Measurements from ENCODE around the gene MPDZ. TPM values are rescaled to one million over a fixed set of nuclear protein-coding genes. Genes with fewer than 3 reads are reported as not detected.

The MPDZ gene
- total RNA-seq, 1 donor from 2014 or later: 31.3 TPM

DNA sequence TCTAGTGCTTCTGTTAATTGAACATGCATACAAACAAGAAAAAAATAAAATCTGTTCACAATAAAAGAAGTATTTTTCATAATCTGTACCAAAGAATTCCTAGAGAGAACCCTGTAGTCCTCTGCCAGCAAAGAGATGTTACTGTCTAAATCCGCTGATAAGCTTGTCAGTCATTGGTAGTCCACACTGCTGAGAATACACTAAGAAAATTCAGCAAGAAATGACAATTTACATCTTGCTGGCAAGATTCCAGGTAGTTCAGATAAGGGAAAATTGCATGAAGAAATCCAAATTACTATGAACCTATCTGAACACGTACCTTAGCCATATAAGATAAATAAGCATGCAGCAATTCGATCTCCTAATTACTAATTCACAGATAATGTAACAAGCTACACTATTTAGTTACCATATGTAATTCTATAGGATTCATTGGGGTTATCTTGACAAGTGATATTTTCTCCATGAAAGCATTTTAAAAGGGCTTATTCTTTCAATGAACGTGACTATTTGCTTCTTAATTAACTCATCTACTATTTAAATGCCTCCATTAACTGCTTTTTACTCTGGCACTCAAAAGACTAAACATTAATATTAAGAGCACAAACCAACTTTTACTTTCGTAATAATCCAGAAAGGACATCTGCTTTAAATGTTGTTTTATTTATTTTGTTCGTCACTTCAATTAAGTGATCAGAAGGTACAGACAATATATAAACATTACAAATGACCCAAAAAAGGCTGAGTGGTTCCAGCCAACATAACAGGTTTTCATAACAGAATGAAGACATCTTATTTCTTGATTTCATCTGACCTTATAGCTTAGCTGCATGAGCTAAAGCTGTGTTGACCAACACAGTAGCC, 9.7 kb downstream of the MPDZ start:
- peaks cover 24% of the 10 kb centered on the region for H3K4me1 ChIP-seq
- intact Hi-C loops (cut with DNase I): no loop called here
- TF ChIP-seq, protein P1, sequence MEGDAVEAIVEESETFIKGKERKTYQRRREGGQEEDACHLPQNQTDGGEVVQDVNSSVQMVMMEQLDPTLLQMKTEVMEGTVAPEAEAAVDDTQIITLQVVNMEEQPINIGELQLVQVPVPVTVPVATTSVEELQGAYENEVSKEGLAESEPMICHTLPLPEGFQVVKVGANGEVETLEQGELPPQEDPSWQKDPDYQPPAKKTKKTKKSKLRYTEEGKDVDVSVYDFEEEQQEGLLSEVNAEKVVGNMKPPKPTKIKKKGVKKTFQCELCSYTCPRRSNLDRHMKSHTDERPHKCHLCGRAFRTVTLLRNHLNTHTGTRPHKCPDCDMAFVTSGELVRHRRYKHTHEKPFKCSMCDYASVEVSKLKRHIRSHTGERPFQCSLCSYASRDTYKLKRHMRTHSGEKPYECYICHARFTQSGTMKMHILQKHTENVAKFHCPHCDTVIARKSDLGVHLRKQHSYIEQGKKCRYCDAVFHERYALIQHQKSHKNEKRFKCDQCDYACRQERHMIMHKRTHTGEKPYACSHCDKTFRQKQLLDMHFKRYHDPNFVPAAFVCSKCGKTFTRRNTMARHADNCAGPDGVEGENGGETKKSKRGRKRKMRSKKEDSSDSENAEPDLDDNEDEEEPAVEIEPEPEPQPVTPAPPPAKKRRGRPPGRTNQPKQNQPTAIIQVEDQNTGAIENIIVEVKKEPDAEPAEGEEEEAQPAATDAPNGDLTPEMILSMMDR (IDR thresholded peaks at IDR 0.05): no peak

DNA sequence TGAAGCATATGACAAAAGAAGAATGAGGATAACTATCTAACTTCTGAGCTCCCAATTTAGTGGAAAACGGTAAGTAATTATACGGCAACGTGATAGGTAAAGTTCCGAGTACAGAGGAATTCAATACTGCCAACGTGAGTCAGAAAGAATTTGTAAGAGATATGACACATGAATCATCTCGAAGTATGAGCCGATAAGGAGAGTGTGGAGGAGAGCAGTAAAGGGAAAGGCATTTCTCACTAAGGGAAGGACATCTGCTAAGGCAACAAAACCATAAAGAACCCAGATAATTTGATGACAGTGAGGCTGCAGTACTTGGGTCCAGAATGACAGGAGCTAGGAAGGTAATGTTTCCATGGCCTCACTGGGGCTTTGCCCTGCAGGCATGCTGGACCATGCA, 11.0 kb downstream of the MPDZ start:
- H3K36me3 ChIP-seq: no peaks in the 10 kb centered on the region
- TF ChIP-seq, protein P1 (IDR thresholded peaks at IDR 0.05): no peak
- DNase-seq: no peak
- ATAC-seq: no peak
- H3K4me1 ChIP-seq: peaks cover 15% of the 10 kb centered on the region
- H3K27ac ChIP-seq: no peak overlapping the region
- no peaks in the 10 kb centered on the region for H3K27me3 ChIP-seq (ENCODE audit: low read depth)
- no peak overlapping the region for H3K4me3 ChIP-seq
- no peaks in the 10 kb centered on the region for H3K9me3 ChIP-seq
- intact Hi-C loops (cut with DNase I): no loop called here

More for the DNA sequence above, 9.7 kb downstream of the MPDZ start:
- H3K36me3 ChIP-seq: no peaks in the 10 kb centered on the region
- no peak for ATAC-seq
- no peak overlapping the region for H3K4me3 ChIP-seq
- H3K9me3 ChIP-seq: no peaks in the 10 kb centered on the region
- H3K27ac ChIP-seq: no peak overlapping the region
- H3K27me3 ChIP-seq (ENCODE audit: low read depth): no peaks in the 10 kb centered on the region
- DNase-seq: no peak

DNA sequence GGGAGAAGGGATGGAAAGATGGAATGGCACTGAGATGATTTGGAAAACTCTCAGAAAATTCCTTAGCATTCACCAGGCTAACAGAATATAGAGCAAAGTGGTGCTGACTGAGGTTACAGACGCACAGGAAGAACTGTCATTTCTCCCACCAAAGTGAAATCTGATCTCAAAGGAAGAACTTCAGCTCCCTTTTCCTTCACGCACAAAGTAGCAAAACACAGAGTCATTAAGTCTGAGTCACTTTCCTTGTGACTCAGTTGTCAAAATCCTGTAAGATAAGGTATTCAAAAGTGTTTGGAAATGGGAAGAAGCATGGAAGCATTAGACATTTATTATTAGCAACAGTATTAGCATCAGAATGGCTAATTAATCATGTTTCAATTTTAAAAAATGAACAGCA, 11.7 kb downstream of the MPDZ start:
- TF ChIP-seq, protein P1 (IDR thresholded peaks at IDR 0.05): no peak
- H3K4me1 ChIP-seq: peaks cover 15% of the 10 kb centered on the region
- no peak overlapping the region for H3K27ac ChIP-seq
- no peak for DNase-seq
- H3K9me3 ChIP-seq: no peaks in the 10 kb centered on the region
- intact Hi-C loops (cut with DNase I): no loop called here
- H3K27me3 ChIP-seq (ENCODE audit: low read depth): no peaks in the 10 kb centered on the region
- ATAC-seq: no peak
- H3K36me3 ChIP-seq: no peaks in the 10 kb centered on the region
- H3K4me3 ChIP-seq: no peak overlapping the region

DNA sequence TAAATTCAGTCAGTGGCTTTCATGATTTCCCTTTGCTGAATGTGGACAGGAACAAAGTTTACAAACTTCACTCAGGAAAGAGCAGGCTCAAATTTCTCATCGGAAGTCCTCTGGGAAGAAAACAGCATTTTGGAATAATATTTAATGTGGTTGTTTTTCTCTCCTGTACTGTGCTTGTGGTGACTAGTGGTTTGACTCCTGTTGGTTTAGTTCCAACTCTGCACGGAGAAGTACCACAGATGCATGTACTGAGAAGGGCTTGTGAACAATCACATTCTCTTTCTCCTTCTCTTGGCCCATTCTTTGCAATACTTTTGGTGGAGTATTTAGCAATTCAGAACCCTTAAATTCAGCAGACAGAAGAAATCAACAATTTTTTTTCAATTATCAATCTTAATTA, 13.3 kb downstream of the MPDZ start:
- ATAC-seq (no peak), DNase-seq (no peak)
- Histone ChIP-seq H3K4me3 (no peak overlapping the region), H3K4me1 (peaks cover 15% of the 10 kb centered on the region), H3K27me3 (ENCODE audit: low read depth) (no peaks in the 10 kb centered on the region), H3K9me3 (no peaks in the 10 kb centered on the region), H3K27ac (no peak overlapping the region), H3K36me3 (no peaks in the 10 kb centered on the region)
- TF ChIP-seq, protein P1 (IDR thresholded peaks at IDR 0.05): no peak
- intact Hi-C loops (cut with DNase I): no loop called here

DNA sequence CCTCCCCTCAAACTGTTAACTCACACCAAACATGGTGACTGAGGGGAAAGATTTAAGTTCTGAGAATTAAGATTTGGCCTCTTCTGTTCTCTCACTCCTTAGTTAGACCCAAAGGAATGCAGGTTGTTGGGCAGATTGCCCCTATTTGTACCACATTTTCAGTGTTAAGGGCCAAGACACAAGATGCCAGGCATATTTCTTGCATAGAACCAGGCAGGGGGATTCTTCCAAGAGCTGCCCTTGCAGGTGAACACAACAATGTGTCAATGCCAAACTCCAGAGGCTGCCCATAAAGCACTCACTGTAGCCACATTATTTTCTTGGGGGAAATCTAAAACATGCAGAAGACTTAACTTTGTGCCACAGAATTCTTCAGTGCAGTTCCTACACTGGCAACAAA, 14.7 kb downstream of the MPDZ start:
- H3K4me1 ChIP-seq: peaks cover 15% of the 10 kb centered on the region
- intact Hi-C loops (cut with DNase I): no loop called here
- no peaks in the 10 kb centered on the region for H3K27me3 ChIP-seq (ENCODE audit: low read depth)
- H3K27ac ChIP-seq: no peak overlapping the region
- no peak for DNase-seq
- peak in 1 of 2 donors; percentile 23 for ATAC-seq
- TF ChIP-seq, protein P1 (IDR thresholded peaks at IDR 0.05): no peak
- no peaks in the 10 kb centered on the region for H3K9me3 ChIP-seq
- no peak overlapping the region for H3K4me3 ChIP-seq
- no peaks in the 10 kb centered on the region for H3K36me3 ChIP-seq
